MM.1S (cell line): ENCODE results near the gene CCDC88A.

Source experiments
- DNase-seq: peaks from one replicate; pipeline ENCODE4 v3.0.0-alpha.2; 2015
- H2AFZ ChIP-seq: fragments of 300-600 bp; sonication (generic); 2 replicates; pipeline ENCODE4 v1.6.0; 2016; ENCODE audit warnings: antibody characterized with exemption, low read length
- H3F3A ChIP-seq: fragments of 300-600 bp; sonication (generic); 2 replicates; pipeline ENCODE4 v1.6.1; 2016; ENCODE audit warnings: mild to moderate bottlenecking, antibody characterized with exemption, low read length, moderate library complexity, mixed read lengths; ENCODE audit not compliant: insufficient read depth
- H3K27ac ChIP-seq: fragments of 300-600 bp; sonication (generic); 2 replicates; pipeline ENCODE4 v1.5.1; 2016; ENCODE audit warnings: mild to moderate bottlenecking, low read length
- H3K27me3 ChIP-seq: fragments of 300-600 bp; sonication (generic); replicated peaks from 2 replicates; pipeline ENCODE4 v1.6.0; 2016; ENCODE audit warnings: low read length; ENCODE audit not compliant: insufficient read depth
- H3K36me3 ChIP-seq: fragments of 300-600 bp; sonication (generic); replicated peaks from 2 replicates; pipeline ENCODE4 v1.6.1; 2016; ENCODE audit warnings: mild to moderate bottlenecking, low read length, mixed read lengths; ENCODE audit not compliant: insufficient read depth
- H3K4me1 ChIP-seq: fragments of 300-600 bp; sonication (generic); 2 replicates; pipeline ENCODE4 v1.6.1; 2016; ENCODE audit warnings: low read length, mixed read lengths
- H3K4me2 ChIP-seq: fragments of 300-600 bp; sonication (generic); 2 replicates; pipeline ENCODE4 v1.6.0; 2016; ENCODE audit warnings: low read depth, low read length
- H3K4me3 ChIP-seq: fragments of 300-600 bp; sonication (generic); 2 replicates; pipeline ENCODE4 v1.5.1; 2016; ENCODE audit warnings: low read length, mixed read lengths
- H3K79me2 ChIP-seq: fragments of 300-600 bp; sonication (generic); 2 replicates; pipeline ENCODE4 v1.6.1; 2016; ENCODE audit warnings: mixed run types, low read length, mixed read lengths
- H3K9ac ChIP-seq: fragments of 300-600 bp; sonication (generic); 2 replicates; pipeline ENCODE4 v1.6.1; 2016; ENCODE audit warnings: low read length, mixed read lengths
- H3K9me2 ChIP-seq: fragments of 300-600 bp; sonication (generic); replicated peaks from 2 replicates; pipeline ENCODE4 v1.6.1; 2016; ENCODE audit warnings: mild to moderate bottlenecking, low read length, mixed read lengths; ENCODE audit not compliant: insufficient read depth
- H3K9me3 ChIP-seq: fragments of 300-600 bp; sonication (generic); replicated peaks from 2 replicates; pipeline ENCODE4 v1.6.1; 2016; ENCODE audit warnings: mild to moderate bottlenecking, low read length, mixed read lengths; ENCODE audit not compliant: insufficient read depth
- H4K20me1 ChIP-seq: fragments of 300-600 bp; sonication (generic); 2 replicates; pipeline ENCODE4 v1.6.1; 2016; ENCODE audit warnings: mild to moderate bottlenecking, low read length, moderate library complexity, mixed read lengths; ENCODE audit not compliant: insufficient read depth
- CTCF ChIP-seq: fragments of 300-600 bp; sonication (generic); IDR thresholded peaks from 2 replicates; pipeline ENCODE4 v1.5.1; 2016; ENCODE audit warnings: antibody characterized with exemption, low read length, mixed read lengths
- EZH2 ChIP-seq: fragments of 300-600 bp; sonication (generic); optimal IDR thresholded peaks from 2 replicates; pipeline ENCODE3; 2017; ENCODE audit warnings: low read depth, mild to moderate bottlenecking, antibody characterized with exemption, low read length, mixed read lengths
- EZH2phosphoT487 ChIP-seq: fragments of 300-600 bp; sonication (generic); IDR thresholded peaks from 2 replicates; pipeline ENCODE4 v1.6.1; 2018; ENCODE audit warnings: antibody characterized with exemption, low read length

CCDC88A gene

GRCh38 chr2:55415300-55415699, 4.4 kb downstream of the CCDC88A start:
- H3K4me3 ChIP-seq, result no peak overlapping the region
- H3K4me2 ChIP-seq, result no peak overlapping the region
- H3K4me1 ChIP-seq, result peaks cover 19% of the 10 kb centered on the region
- H3K9me3 ChIP-seq, result no peaks in the 10 kb centered on the region
- H3K9me2 ChIP-seq, result no peaks in the 10 kb centered on the region
- no peak for TF ChIP-seq CTCF
- TF ChIP-seq EZH2, result no peak
- TF ChIP-seq EZH2phosphoT487, result no peak
- H3K9ac ChIP-seq, result no peak overlapping the region
- no peaks in the 10 kb centered on the region for H3K36me3 ChIP-seq
- peaks cover 21% of the 10 kb centered on the region for H3F3A ChIP-seq
- H4K20me1 ChIP-seq, result no peaks in the 10 kb centered on the region
- no peak overlapping the region for H3K27ac ChIP-seq
- no peaks in the 10 kb centered on the region for H3K79me2 ChIP-seq
- no peak for DNase-seq
- no peak overlapping the region for H2AFZ ChIP-seq
- peaks cover 23% of the 10 kb centered on the region for H3K27me3 ChIP-seq

- no peaks in the 10 kb centered on the region for H3K79me2 ChIP-seq
- H3K4me1 ChIP-seq, result no peaks in the 10 kb centered on the region
- no peaks in the 10 kb centered on the region for H3F3A ChIP-seq
- no peaks in the 10 kb centered on the region for H3K27me3 ChIP-seq
- H3K9me2 ChIP-seq, result no peaks in the 10 kb centered on the region
- H3K27ac ChIP-seq, result no peak overlapping the region
- H2AFZ ChIP-seq, result no peak overlapping the region
- no peak for DNase-seq
- no peak overlapping the region for H3K4me3 ChIP-seq
- H3K36me3 ChIP-seq, result no peaks in the 10 kb centered on the region
- no peak overlapping the region for H3K9ac ChIP-seq
- H3K4me2 ChIP-seq, result no peak overlapping the region
- H3K9me3 ChIP-seq, result no peaks in the 10 kb centered on the region
- no peaks in the 10 kb centered on the region for H4K20me1 ChIP-seq
- TF ChIP-seq EZH2 (no peak), CTCF (no peak), EZH2phosphoT487 (no peak)
These were observed 10.5 kb downstream of the CCDC88A start for GRCh38 chr2:55408918-55409868.

GRCh38 chr2:55408098-55408882, 11.4 kb downstream of the CCDC88A start:
- Histone ChIP-seq H3K36me3 (no peaks in the 10 kb centered on the region), H3K9me3 (no peaks in the 10 kb centered on the region), H3K4me1 (no peaks in the 10 kb centered on the region), H3K27ac (no peak overlapping the region), H3K9ac (no peak overlapping the region), H3K4me2 (no peak overlapping the region), H3K79me2 (no peaks in the 10 kb centered on the region), H3K4me3 (no peak overlapping the region), H4K20me1 (no peaks in the 10 kb centered on the region), H3F3A (no peaks in the 10 kb centered on the region), H2AFZ (no peak overlapping the region), H3K9me2 (no peaks in the 10 kb centered on the region), H3K27me3 (no peaks in the 10 kb centered on the region)
- no peak for TF ChIP-seq EZH2
- no peak for DNase-seq
